A673 (cell line): ENCODE results near the gene RNASET2. TPM values are rescaled to one million over a fixed set of nuclear protein-coding genes. Genes with fewer than 3 reads are reported as not detected.

Experiments used
- BruUV-seq: library from RNA; stranded (reverse); fragments of 400-500 nt; replicated peaks from 2 replicates; lab custom pipeline; 2021; lab: Mats Ljungman, UMichigan
- CTCF ChIA-PET: fragments of 300-600 bp; sonication (Branson Sonifier 250); formaldehyde crosslinking; loops from one replicate; lab custom pipeline; 2022; ENCODE audit warnings: antibody characterized with exemption; lab: Charles Lee
- POLR2A ChIA-PET: fragments of 300-600 bp; sonication (Branson Sonifier 250); formaldehyde crosslinking; loops from one replicate; lab custom pipeline; 2022; ENCODE audit warnings: antibody characterized with exemption; ENCODE audit not compliant: low non-redundant PET; lab: Charles Lee
- DNase-seq: peaks from one replicate; pipeline ENCODE4 v3.0.0-alpha.2; 2015; ENCODE audit warnings: low spot score
- H3K27ac ChIP-seq: fragments of 200-600 bp; sonication (generic); 2 replicates; pipeline ENCODE4 v1.5.1; 2016; ENCODE audit warnings: mixed run types, low read depth, mild to moderate bottlenecking, mixed read lengths, antibody characterized with exemption, low read length; ENCODE audit not compliant: poor library complexity, severe bottlenecking
- H3K27me3 ChIP-seq: fragments of 200-600 bp; sonication (generic); replicated peaks from 2 replicates; pipeline ENCODE4 v1.6.1; 2017; ENCODE audit warnings: mixed run types, low read depth, mild to moderate bottlenecking, mixed read lengths, antibody characterized with exemption, low read length; ENCODE audit not compliant: insufficient read depth, poor library complexity
- H3K36me3 ChIP-seq: fragments of 200-600 bp; sonication (generic); 2 replicates; pipeline ENCODE4 v1.6.1; 2016; ENCODE audit warnings: mixed run types, mild to moderate bottlenecking, mixed read lengths, antibody characterized with exemption, low read length; ENCODE audit not compliant: insufficient read depth, poor library complexity, severe bottlenecking
- H3K4me1 ChIP-seq: fragments of 200-600 bp; sonication (generic); 2 replicates; pipeline ENCODE4 v1.6.1; 2017; ENCODE audit warnings: mixed run types, mild to moderate bottlenecking, mixed read lengths, antibody characterized with exemption, low read length; ENCODE audit not compliant: insufficient read depth, poor library complexity, severe bottlenecking
- H3K4me3 ChIP-seq: fragments of 200-600 bp; sonication (generic); 2 replicates; pipeline ENCODE4 v1.5.1; 2016; ENCODE audit warnings: low read depth, mixed run types, mild to moderate bottlenecking, mixed read lengths, low read length; ENCODE audit not compliant: poor library complexity, severe bottlenecking
- H3K9me3 ChIP-seq: fragments of 200-600 bp; sonication (generic); 2 replicates; pipeline ENCODE4 v1.6.1; 2016; ENCODE audit warnings: mixed run types, low read depth, mild to moderate bottlenecking, mixed read lengths, antibody characterized with exemption, low read length; ENCODE audit not compliant: poor library complexity, severe bottlenecking
- CTCF ChIP-seq: fragments of 300-800, 200-600 bp; sonication (generic); conservative IDR thresholded peaks from 2 replicates; pipeline ENCODE4 v1.5.1; 2017; ENCODE audit warnings: low read depth, mild to moderate bottlenecking, antibody characterized with exemption, low read length, moderate library complexity, mixed read lengths
- EZH2 ChIP-seq: fragments of 200-600 bp; sonication (generic); IDR thresholded peaks from 2 replicates; pipeline ENCODE4 v1.6.1; 2017; ENCODE audit warnings: borderline replicate concordance, low read depth, mild to moderate bottlenecking, mixed read lengths, antibody characterized with exemption, low read length; ENCODE audit not compliant: poor library complexity, severe bottlenecking
- intact Hi-C: fragments of 100-400 bp; cut with micrococcal nuclease; formaldehyde crosslinking; loops from one replicate; pipeline ENCODE4 v1.10.0; 2022; ENCODE audit not compliant: unreplicated experiment
- total RNA-seq: library from RNA; stranded (reverse); gene quantifications from 2 replicates; pipeline ENCODE4 v1.2.3, GENCODE V29; 2021

RNASET2 gene
- total RNA-seq, 1 experiment from 2014 or later: 5.7 TPM

- Histone ChIP-seq H3K9me3 (no peaks in the 10 kb centered on the region), H3K27ac (no peak overlapping the region), H3K36me3 (no peaks in the 10 kb centered on the region), H3K27me3 (peaks cover 18% of the 10 kb centered on the region), H3K4me1 (no peaks in the 10 kb centered on the region), H3K4me3 (no peak overlapping the region)
- ChIA-PET CTCF (no interaction called here), POLR2A (no interaction called here)
- intact Hi-C loops: no loop called here
- TF ChIP-seq CTCF: no peak
- TF ChIP-seq EZH2: no peak
- DNase-seq: no peak
- no TSS peak for BruUV-seq
These were observed 50.7 kb downstream of the RNASET2 start for GRCh38 chr6:166905505-166906134.

- ChIA-PET POLR2A (no interaction called here), CTCF (no interaction called here)
- BruUV-seq: no TSS peak
- Histone ChIP-seq H3K4me3 (no peak overlapping the region), H3K27me3 (peaks cover 18% of the 10 kb centered on the region), H3K9me3 (no peaks in the 10 kb centered on the region), H3K36me3 (no peaks in the 10 kb centered on the region), H3K4me1 (no peaks in the 10 kb centered on the region), H3K27ac (no peak overlapping the region)
- intact Hi-C loops: no loop called here
- no peak for DNase-seq
- TF ChIP-seq EZH2: no peak
- no peak for TF ChIP-seq CTCF
These were observed 51.3 kb downstream of the RNASET2 start for GRCh38 chr6:166905013-166905412.

GRCh38 chr6:166904101-166904746 is 52.1 kb downstream of the RNASET2 start:
- intact Hi-C loops: no loop called here
- POLR2A ChIA-PET: no interaction called here
- H3K4me1 ChIP-seq: no peaks in the 10 kb centered on the region
- no peak overlapping the region for H3K27ac ChIP-seq
- BruUV-seq: no TSS peak
- CTCF ChIA-PET: no interaction called here
- DNase-seq: peak; percentile 27
- H3K9me3 ChIP-seq: no peaks in the 10 kb centered on the region
- H3K4me3 ChIP-seq: no peak overlapping the region
- TF ChIP-seq CTCF: no peak
- no peak for TF ChIP-seq EZH2
- H3K27me3 ChIP-seq: peaks cover 18% of the 10 kb centered on the region
- no peaks in the 10 kb centered on the region for H3K36me3 ChIP-seq
